ENCODE data around the gene PCDHA1.
"Not testable (repeated sequence)": the region's sequence is repeated elsewhere in the genome, so short reads cannot be mapped to it uniquely, and the experiment has no call there.

Gene PCDHA1

GRCh38 chr5:140808889-140809291 lies 22.9 kb downstream of the PCDHA1 start:
- DNase-seq: no peak

- no peak for DNase-seq
These were observed 35.7 kb downstream of the PCDHA1 start, which contains the start of gene PCDHA5 for GRCh38 chr5:140821375-140822280. Gene PCDHA5, plus strand, starts transcription at chr5:140821613.

GRCh38 chr5:140822281-140822629 lies 36.3 kb downstream of the PCDHA1 start:
- DNase-seq: no peak

- not testable (repeated sequence) for DNase-seq
These were observed 37.0 kb downstream of the PCDHA1 start for GRCh38 chr5:140822969-140823368.

- DNase-seq: no peak
These were observed 37.5 kb downstream of the PCDHA1 start for GRCh38 chr5:140823475-140823874.

GRCh38 chr5:140827704-140828361 lies 41.9 kb downstream of the PCDHA1 start, which contains the start of gene PCDHA6:
Gene PCDHA6, plus strand, starts transcription at chr5:140827960. Its CDS starts 132 bp downstream, at chr5:140828092.
- DNase-seq: peak; percentile 71

GRCh38 chr5:140828362-140828737 lies 42.4 kb downstream of the PCDHA1 start:
- peak; percentile 75 for DNase-seq

GRCh38 chr5:140829511-140830501 lies 43.9 kb downstream of the PCDHA1 start:
- DNase-seq: not testable (repeated sequence)

GRCh38 chr5:140833993-140834392 lies 48.1 kb downstream of the PCDHA1 start, which contains the start of gene PCDHA7:
Gene PCDHA7, plus strand, starts transcription at chr5:140834269. Its CDS starts 115 bp downstream, at chr5:140834384.
- no peak for DNase-seq

GRCh38 chr5:140834439-140835008 lies 48.6 kb downstream of the PCDHA1 start:
- DNase-seq: not testable (repeated sequence)

GRCh38 chr5:140835622-140836510 lies 49.9 kb downstream of the PCDHA1 start:
- DNase-seq: no peak

GRCh38 chr5:140840978-140841962 lies 55.3 kb downstream of the PCDHA1 start, which contains the start of gene PCDHA8:
Gene PCDHA8, plus strand, starts transcription at chr5:140841187. Its CDS starts 135 bp downstream, at chr5:140841322.
- DNase-seq: peak; percentile 20

GRCh38 chr5:140842798-140843733 lies 57.1 kb downstream of the PCDHA1 start:
- DNase-seq: no peak

GRCh38 chr5:140848139-140849102 lies 62.5 kb downstream of the PCDHA1 start, which contains the start of gene PCDHA9:
Gene PCDHA9, plus strand, starts transcription at chr5:140848382. Its CDS starts 114 bp downstream, at chr5:140848496.
- not testable (repeated sequence) for DNase-seq

GRCh38 chr5:140849831-140850634 lies 64.1 kb downstream of the PCDHA1 start:
- not testable (repeated sequence) for DNase-seq
